Measurements from ENCODE around the gene LIFR. TPM values are rescaled to one million over a fixed set of nuclear protein-coding genes. Genes with fewer than 3 reads are reported as not detected.
A peak's percentile ranks its signal among the peaks of the same experiment; 100 is the strongest.
"Not testable (repeated sequence)": the region's sequence is repeated elsewhere in the genome, so short reads cannot be mapped to it uniquely, and the experiment has no call there.

The LIFR gene
- 64.2 TPM for total RNA-seq
- 10 to 100 TPM; 32.3 to 54.5 (median 40.7) TPM for polyA plus RNA-seq (ENCODE audit: insufficient read depth in 1 of 8, insufficient read length in 8 of 8, low replicate concordance in 1 of 8)
- long read RNA-seq, donor 1, full-length matches to known transcripts: 4 of 4 reads
- long read RNA-seq, donor 1, partial matches to known transcripts: 0 of 4 reads
- long read RNA-seq, donor 1, other reads (novel, unspliced or antisense): 0 of 4 reads
- long read RNA-seq, donor 2: 0 reads
- long read RNA-seq, donor 3, full-length matches to known transcripts: 6 of 6 reads
- long read RNA-seq, donor 3, partial matches to known transcripts: 0 of 6 reads
- long read RNA-seq, donor 3, other reads (novel, unspliced or antisense): 0 of 6 reads
- long read RNA-seq, donor 4, full-length matches to known transcripts: 2 of 2 reads
- long read RNA-seq, donor 4, partial matches to known transcripts: 0 of 2 reads
- long read RNA-seq, donor 4, other reads (novel, unspliced or antisense): 0 of 2 reads
- long read RNA-seq, donor 5, full-length matches to known transcripts: 3 of 3 reads
- long read RNA-seq, donor 5, partial matches to known transcripts: 0 of 3 reads
- long read RNA-seq, donor 5, other reads (novel, unspliced or antisense): 0 of 3 reads
- long read RNA-seq, donor 6, full-length matches to known transcripts: 4 of 4 reads
- long read RNA-seq, donor 6, partial matches to known transcripts: 0 of 4 reads
- long read RNA-seq, donor 6, other reads (novel, unspliced or antisense): 0 of 4 reads
- long read RNA-seq, donor 7, full-length matches to known transcripts: 3 of 3 reads
- long read RNA-seq, donor 7, partial matches to known transcripts: 0 of 3 reads
- long read RNA-seq, donor 7, other reads (novel, unspliced or antisense): 0 of 3 reads
- long read RNA-seq, donor 8, full-length matches to known transcripts: 4 of 4 reads
- long read RNA-seq, donor 8, partial matches to known transcripts: 0 of 4 reads
- long read RNA-seq, donor 8, other reads (novel, unspliced or antisense): 0 of 4 reads
- long read RNA-seq, donor 9, full-length matches to known transcripts: 1 of 1 reads
- long read RNA-seq, donor 9, partial matches to known transcripts: 0 of 1 reads
- long read RNA-seq, donor 9, other reads (novel, unspliced or antisense): 0 of 1 reads
- long read RNA-seq, donor 10, full-length matches to known transcripts: 4 of 4 reads
- long read RNA-seq, donor 10, partial matches to known transcripts: 0 of 4 reads
- long read RNA-seq, donor 10, other reads (novel, unspliced or antisense): 0 of 4 reads
- long read RNA-seq, donor 11, full-length matches to known transcripts: 4 of 4 reads
- long read RNA-seq, donor 11, partial matches to known transcripts: 0 of 4 reads
- long read RNA-seq, donor 11, other reads (novel, unspliced or antisense): 0 of 4 reads

- Histone ChIP-seq H3K27me3 (ENCODE audit: control insufficient read depth, insufficient read depth, low read length) (peaks cover 4% of the 10 kb centered on the region), H3K27ac (ENCODE audit: low read length) (peak within 1 kb of the TSS; percentile 98), H3K4me3 (ENCODE audit: low read length) (peak within 1 kb of the TSS; percentile 91), H3K4me1 (ENCODE audit: control insufficient read depth, insufficient read depth, low read length) (peaks cover 2% of the 10 kb centered on the region), H3K9me3 (replicated peaks; ENCODE audit: control insufficient read depth, low read depth, low read length) (no peaks in the 10 kb centered on the region), H3K36me3 (ENCODE audit: control insufficient read depth, insufficient read depth, low read length) (no peaks in the 10 kb centered on the region)
- peak; percentile 94 for DNase-seq
- WGBS (ENCODE audit: insufficient coverage): under 1% methylated on average over 73 of the region's 88 CpGs
Observed at GRCh38 chr5:38556599-38557307, at the start of gene LIFR. TSS of gene LIFR (minus strand) at chr5:38556646. CDS start at chr5:38530647, 25,999 bp downstream.

DNA sequence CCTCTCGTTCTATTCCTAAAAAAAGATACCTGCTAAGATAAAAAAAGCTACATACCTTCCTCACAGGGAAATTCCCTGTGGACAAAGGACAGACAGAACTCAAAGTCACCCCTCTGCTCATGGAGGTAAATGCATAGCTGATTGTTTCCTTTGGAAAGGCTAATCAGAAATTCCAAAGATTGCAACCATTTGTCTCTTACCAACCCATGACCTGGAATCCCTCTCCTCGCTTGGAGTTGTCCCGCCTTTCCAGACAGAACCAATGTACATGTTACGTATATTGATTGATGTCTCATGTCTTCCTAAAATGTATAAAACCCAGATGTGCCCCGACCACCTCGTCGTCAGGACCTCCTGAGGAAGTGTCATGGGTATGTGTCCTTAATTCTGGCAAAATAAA lies 49.2 kb upstream of the LIFR start:
- no peak overlapping the region for H3K27ac ChIP-seq (ENCODE audit: low read length)
- no peaks in the 10 kb centered on the region for H3K9me3 ChIP-seq (replicated peaks; ENCODE audit: control insufficient read depth, low read depth, low read length)
- H3K27me3 ChIP-seq (ENCODE audit: control insufficient read depth, insufficient read depth, low read length): no peaks in the 10 kb centered on the region
- WGBS (ENCODE audit: insufficient coverage): no CpG with 5 or more reads among the region's 7 CpGs
- DNase-seq: no peak
- no peak overlapping the region for H3K4me3 ChIP-seq (ENCODE audit: low read length)
- peaks cover 6% of the 10 kb centered on the region for H3K4me1 ChIP-seq (ENCODE audit: control insufficient read depth, insufficient read depth, low read length)
- H3K36me3 ChIP-seq (ENCODE audit: control insufficient read depth, insufficient read depth, low read length): no peaks in the 10 kb centered on the region

DNA sequence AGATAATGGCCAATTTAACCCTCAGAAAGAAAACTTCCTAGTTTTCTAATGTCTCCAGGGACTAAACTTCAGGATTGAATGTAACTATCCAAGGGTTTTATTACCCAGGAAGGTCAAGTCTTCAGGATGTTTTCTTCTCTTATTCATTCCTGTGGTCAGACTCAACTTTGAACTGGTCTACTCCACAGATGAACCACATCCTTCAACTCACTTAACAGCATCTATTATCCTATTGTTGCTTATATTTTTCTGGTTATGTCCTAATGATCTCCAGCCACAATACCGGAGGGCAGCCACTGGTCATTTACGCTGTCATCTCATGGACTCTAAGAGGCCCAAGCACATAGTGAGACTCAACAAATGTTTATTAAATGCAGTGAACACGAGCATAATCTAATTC lies 47.2 kb upstream of the LIFR start:
- WGBS (ENCODE audit: insufficient coverage): 93% methylated on average over 3 of the region's 3 CpGs

GRCh38 chr5:38602641-38603040 lies 46.2 kb upstream of the LIFR start:
- Histone ChIP-seq H3K27me3 (ENCODE audit: control insufficient read depth, insufficient read depth, low read length) (no peaks in the 10 kb centered on the region), H3K4me3 (ENCODE audit: low read length) (no peak overlapping the region), H3K27ac (ENCODE audit: low read length) (no peak overlapping the region), H3K4me1 (ENCODE audit: control insufficient read depth, insufficient read depth, low read length) (peaks cover 6% of the 10 kb centered on the region), H3K36me3 (ENCODE audit: control insufficient read depth, insufficient read depth, low read length) (no peaks in the 10 kb centered on the region), H3K9me3 (replicated peaks; ENCODE audit: control insufficient read depth, low read depth, low read length) (no peaks in the 10 kb centered on the region)
- 75% methylated on average over 1 of the region's 5 CpGs for WGBS (ENCODE audit: insufficient coverage)
- DNase-seq: no peak

More for the DNA sequence above, 47.2 kb upstream of the LIFR start:
- no peaks in the 10 kb centered on the region for H3K9me3 ChIP-seq (replicated peaks; ENCODE audit: control insufficient read depth, low read depth, low read length)
- DNase-seq: no peak
- H3K4me1 ChIP-seq (ENCODE audit: control insufficient read depth, insufficient read depth, low read length): peaks cover 6% of the 10 kb centered on the region
- H3K27me3 ChIP-seq (ENCODE audit: control insufficient read depth, insufficient read depth, low read length): no peaks in the 10 kb centered on the region
- H3K27ac ChIP-seq (ENCODE audit: low read length): no peak overlapping the region
- no peaks in the 10 kb centered on the region for H3K36me3 ChIP-seq (ENCODE audit: control insufficient read depth, insufficient read depth, low read length)
- no peak overlapping the region for H3K4me3 ChIP-seq (ENCODE audit: low read length)

DNA sequence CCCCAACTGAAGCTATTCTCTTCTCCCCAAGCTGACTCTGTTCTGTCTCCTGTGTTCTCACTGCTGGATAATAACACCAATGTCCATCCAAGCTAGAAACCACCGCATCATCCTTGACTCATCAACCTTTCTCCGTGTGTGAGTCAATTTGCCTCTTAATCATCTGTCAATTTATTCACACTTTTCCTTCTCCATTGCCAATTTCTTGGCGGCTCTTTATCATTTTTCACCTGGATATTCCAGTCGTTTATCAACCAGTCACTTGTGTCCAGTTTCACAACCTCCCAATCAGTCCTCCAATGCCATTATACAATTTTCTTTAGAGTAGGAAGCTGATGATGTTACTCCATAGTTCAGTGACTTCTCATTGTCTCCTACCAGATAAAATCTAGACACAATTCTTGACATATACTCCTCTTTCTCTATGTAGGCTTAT lies 45.4 kb upstream of the LIFR start:
- H3K27ac ChIP-seq (ENCODE audit: low read length): no peak overlapping the region
- H3K4me3 ChIP-seq (ENCODE audit: low read length): no peak overlapping the region
- no peaks in the 10 kb centered on the region for H3K36me3 ChIP-seq (ENCODE audit: control insufficient read depth, insufficient read depth, low read length)
- H3K9me3 ChIP-seq (replicated peaks; ENCODE audit: control insufficient read depth, low read depth, low read length): no peaks in the 10 kb centered on the region
- H3K27me3 ChIP-seq (ENCODE audit: control insufficient read depth, insufficient read depth, low read length): no peaks in the 10 kb centered on the region
- DNase-seq: no peak
- peaks cover 6% of the 10 kb centered on the region for H3K4me1 ChIP-seq (ENCODE audit: control insufficient read depth, insufficient read depth, low read length)
- 90% methylated on average over 2 of the region's 4 CpGs for WGBS (ENCODE audit: insufficient coverage)

DNA sequence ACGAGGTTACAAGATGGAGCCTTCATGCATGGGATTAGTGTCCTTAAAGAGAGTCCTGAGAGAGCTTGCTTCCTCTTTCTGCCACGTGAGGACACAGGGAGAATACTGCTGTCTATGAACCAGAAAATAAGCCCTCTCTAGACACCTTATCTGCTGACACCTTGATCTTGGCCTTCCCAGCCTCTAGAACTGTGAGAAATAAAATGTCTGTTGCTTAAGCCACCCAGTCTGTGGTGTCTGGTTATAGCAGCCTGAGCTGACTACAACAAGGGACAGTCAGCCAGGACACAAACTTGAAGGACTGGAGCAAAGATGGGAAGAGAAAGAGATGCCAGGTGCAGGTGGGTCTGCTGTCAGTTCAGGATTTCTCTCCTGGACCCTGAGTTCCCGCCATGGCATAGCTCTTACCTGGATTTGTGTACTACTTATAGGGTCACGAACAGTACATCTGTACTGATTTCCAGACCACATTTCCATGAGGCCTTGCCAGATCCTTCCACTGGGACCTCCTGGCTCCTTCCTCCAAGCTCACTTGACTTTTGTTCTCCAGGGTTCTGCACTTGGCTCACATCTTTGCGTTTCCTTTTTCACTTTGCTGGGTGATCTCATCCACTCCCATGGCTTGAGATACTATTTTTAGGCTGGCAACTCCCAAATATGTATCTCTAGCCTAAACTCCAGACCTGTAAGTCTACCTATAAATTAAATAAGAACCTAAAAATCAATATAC lies 44.9 kb upstream of the LIFR start:
- Histone ChIP-seq H3K27me3 (ENCODE audit: control insufficient read depth, insufficient read depth, low read length) (no peaks in the 10 kb centered on the region), H3K36me3 (ENCODE audit: control insufficient read depth, insufficient read depth, low read length) (no peaks in the 10 kb centered on the region), H3K27ac (ENCODE audit: low read length) (no peak overlapping the region), H3K4me3 (ENCODE audit: low read length) (no peak overlapping the region), H3K9me3 (replicated peaks; ENCODE audit: control insufficient read depth, low read depth, low read length) (no peaks in the 10 kb centered on the region), H3K4me1 (ENCODE audit: control insufficient read depth, insufficient read depth, low read length) (peaks cover 6% of the 10 kb centered on the region)
- 39% methylated on average over 3 of the region's 5 CpGs for WGBS (ENCODE audit: insufficient coverage)
- DNase-seq: peak; percentile 84

DNA sequence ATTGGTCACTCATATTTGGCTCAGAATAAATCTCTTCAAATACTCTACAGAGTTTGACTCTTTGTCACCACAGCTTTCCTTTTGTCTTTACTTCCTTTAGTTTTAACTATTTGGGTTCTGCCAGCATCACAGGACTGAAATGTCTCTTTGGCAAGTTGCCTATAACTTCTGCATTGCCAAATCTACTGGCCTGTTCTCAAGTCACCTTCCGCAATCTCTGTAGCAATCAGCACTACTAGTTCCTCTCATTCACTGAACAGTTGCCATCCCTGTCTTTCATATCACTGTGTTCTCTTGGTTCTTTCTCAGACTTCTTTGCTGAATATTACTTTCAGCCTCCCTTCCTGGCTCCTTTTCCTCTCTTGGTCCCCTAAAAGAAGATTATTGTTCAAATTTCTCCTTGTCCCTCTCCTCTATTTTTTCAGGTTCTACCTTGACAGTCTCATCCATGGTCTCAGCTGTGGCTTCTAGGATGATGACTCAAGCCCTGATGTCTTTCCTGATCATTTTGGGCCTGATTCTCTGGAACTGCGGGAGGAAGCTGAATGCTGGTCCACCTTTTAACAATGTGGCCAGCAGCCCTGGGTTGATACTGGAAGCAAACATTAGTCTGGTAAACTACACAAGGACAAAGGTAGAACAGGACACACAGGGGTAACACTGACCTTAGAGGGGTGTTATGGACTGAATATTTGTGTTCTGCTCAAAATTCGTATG lies 44.0 kb upstream of the LIFR start:
- H3K9me3 ChIP-seq (replicated peaks; ENCODE audit: control insufficient read depth, low read depth, low read length): no peaks in the 10 kb centered on the region
- H3K27ac ChIP-seq (ENCODE audit: low read length): no peak overlapping the region
- WGBS (ENCODE audit: insufficient coverage): 92% methylated on average over 3 of the region's 3 CpGs
- no peaks in the 10 kb centered on the region for H3K27me3 ChIP-seq (ENCODE audit: control insufficient read depth, insufficient read depth, low read length)
- no peak for DNase-seq
- no peak overlapping the region for H3K4me3 ChIP-seq (ENCODE audit: low read length)
- no peaks in the 10 kb centered on the region for H3K36me3 ChIP-seq (ENCODE audit: control insufficient read depth, insufficient read depth, low read length)
- H3K4me1 ChIP-seq (ENCODE audit: control insufficient read depth, insufficient read depth, low read length): peaks cover 6% of the 10 kb centered on the region

DNA sequence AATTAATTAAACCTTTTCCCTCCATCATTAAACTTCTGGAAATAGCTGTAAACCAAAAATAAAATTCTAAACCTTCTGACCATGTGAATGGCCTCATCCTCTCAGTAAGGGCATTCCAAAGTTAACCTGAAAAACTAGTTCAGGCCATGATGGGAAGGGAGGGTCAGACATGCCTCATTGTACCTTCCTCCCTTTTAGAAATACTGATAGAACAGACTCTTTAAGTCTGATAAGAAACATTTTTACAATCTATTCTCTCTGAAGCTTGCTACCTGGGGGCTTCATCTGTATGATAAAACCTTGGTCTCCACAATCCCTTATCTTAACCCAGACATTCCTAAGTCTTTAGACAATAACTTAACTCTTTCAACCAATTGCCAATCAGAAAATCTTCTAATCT lies 43.3 kb upstream of the LIFR start:
- H3K4me1 ChIP-seq (ENCODE audit: control insufficient read depth, insufficient read depth, low read length): peaks cover 11% of the 10 kb centered on the region
- not testable (repeated sequence) for H3K27me3 ChIP-seq (ENCODE audit: control insufficient read depth, insufficient read depth, low read length); H3K9me3 ChIP-seq (replicated peaks; ENCODE audit: control insufficient read depth, low read depth, low read length); H3K27ac ChIP-seq (ENCODE audit: low read length); H3K4me3 ChIP-seq (ENCODE audit: low read length); H3K36me3 ChIP-seq (ENCODE audit: control insufficient read depth, insufficient read depth, low read length); DNase-seq

All from muscle of leg (tissue), 16 donors.